K562 treated with DMSO at 1 percent for 4 hours (cell line): Measurements from ENCODE around the gene SPDYE2B. TPM values are rescaled to one million over a fixed set of nuclear protein-coding genes. Genes with fewer than 3 reads are reported as not detected.

Experiments used
- total RNA-seq: library from RNA; unstranded; fragments of 300-600 nt; gene quantifications from 2 replicates; pipeline ENCODE4 v1.2.3, GENCODE V29; 2022; ENCODE audit not compliant: insufficient read depth

The SPDYE2B gene, protein sequence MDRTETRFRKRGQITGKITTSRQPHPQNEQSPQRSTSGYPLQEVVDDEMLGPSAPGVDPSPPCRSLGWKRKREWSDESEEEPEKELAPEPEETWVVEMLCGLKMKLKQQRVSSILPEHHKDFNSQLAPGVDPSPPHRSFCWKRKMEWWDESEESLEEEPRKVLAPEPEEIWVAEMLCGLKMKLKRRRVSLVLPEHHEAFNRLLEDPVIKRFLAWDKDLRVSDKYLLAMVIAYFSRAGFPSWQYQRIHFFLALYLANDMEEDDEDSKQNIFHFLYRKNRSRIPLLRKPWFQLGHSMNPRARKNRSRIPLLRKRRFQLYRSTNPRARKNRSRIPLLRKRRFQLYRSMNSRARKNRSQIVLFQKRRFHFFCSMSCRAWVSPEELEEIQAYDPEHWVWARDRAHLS
- 1.0 TPM in 1 of 2 replicates, not detected in the other for total RNA-seq

GRCh38 chr7:102649924-102650323 lies at the start of gene SPDYE2B:
Gene SPDYE2B (plus strand): TSS chr7:102650319. CDS start chr7:102652349, 2,030 bp downstream.

DNA sequence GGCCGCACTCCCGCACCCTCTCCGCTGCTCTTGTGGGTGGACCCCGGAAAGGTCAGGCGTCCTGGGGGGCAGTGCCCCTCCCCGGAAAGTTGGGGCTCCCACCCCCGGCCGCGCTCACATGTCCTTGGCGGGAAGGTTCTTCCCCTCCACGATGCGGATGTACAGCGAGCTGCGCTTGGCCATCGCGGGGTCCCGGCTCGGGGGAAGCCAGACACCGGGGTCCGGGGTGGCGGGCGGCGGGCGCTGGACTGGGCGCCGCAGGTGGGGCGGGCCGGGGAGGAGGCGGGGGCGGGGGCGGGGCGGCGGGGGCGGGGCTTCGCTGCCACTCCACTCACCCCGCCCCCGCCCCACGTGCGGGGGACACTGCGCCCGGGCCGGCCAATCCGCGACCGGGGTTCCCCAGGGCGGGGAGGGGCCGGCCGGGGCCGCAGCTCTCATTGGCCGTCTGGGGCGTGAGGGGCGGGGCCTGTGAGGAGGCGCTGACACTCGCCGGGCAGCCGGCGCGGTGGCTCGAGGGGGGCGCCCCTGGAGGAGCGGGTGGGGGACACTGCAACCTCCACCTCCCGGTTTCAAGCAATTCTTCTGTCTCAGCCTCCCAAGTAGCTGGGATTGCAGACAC lies 33.5 kb upstream of the SPDYE2B start, which contains the start of gene RASA4:
Gene RASA4 (minus strand): TSS at position 250 of the 619 bp plus-strand sequence. CDS start 67 bp downstream, at position 183.

DNA sequence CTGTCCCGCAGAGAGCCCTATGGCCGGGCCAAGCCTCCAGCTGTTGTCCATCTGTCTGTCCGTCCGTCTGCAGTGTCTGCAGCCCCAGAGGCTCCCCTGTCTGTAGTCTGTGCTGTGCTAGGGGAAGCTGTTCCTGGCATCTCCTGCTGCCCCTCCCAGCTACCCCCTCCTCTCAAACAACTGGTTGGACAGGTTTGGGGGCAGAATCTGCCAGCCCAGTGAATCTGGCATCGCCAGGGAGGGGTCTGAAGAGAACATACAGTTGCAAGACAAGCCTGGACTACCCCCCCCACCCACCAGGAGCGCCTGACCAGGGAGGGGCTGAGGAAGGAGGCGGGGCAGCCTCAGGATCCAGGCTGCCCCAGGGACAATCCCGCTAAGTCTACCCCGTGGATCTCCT lies 7.4 kb upstream of the SPDYE2B start, which contains the start of gene UPK3BL1:
Gene UPK3BL1 (minus strand): TSS at position 101 of the 400 bp plus-strand sequence. CDS start 50 bp downstream, at position 51.

GRCh38 chr7:102671166-102671955 lies 21.2 kb downstream of the SPDYE2B start, which contains the start of gene POLR2J2:
Gene POLR2J2 (minus strand): TSS chr7:102671663. CDS start chr7:102671601, 62 bp downstream.

Other genes with a start within 250 kb of the SPDYE2B start
- 38.7 and 56.0 TPM in 2 replicates for gene ORAI2, start 216.7 kb upstream of the SPDYE2B start, total RNA-seq
- 5.9 and 7.2 TPM in 2 replicates for gene ALKBH4, start 185.5 kb upstream of the SPDYE2B start, total RNA-seq
- gene LRWD1, start 185.3 kb upstream of the SPDYE2B start, total RNA-seq = 48.7 and 58.7 TPM in 2 replicates
- gene POLR2J, start 171.4 kb upstream of the SPDYE2B start, total RNA-seq = 130 and 146 TPM in 2 replicates
- gene RASA4B, start 132.5 kb upstream of the SPDYE2B start, total RNA-seq = 4.9 and 13.9 TPM in 2 replicates
- gene UPK3BL2, start 106.6 kb upstream of the SPDYE2B start, total RNA-seq = 6.5 and 8.8 TPM in 2 replicates
- 1.0 TPM in 1 of 2 replicates, not detected in the other for gene SPDYE2, start 99.1 kb upstream of the SPDYE2B start, total RNA-seq
- 26.0 and 30.4 TPM in 2 replicates for gene POLR2J3, start 77.7 kb upstream of the SPDYE2B start, total RNA-seq
- 15.1 and 16.4 TPM in 2 replicates for gene RASA4, start 33.6 kb upstream of the SPDYE2B start, total RNA-seq
- gene UPK3BL1, start 7.5 kb upstream of the SPDYE2B start, total RNA-seq = 16.1 and 28.4 TPM in 2 replicates
- 0.73 TPM in 1 of 2 replicates, not detected in the other for gene POLR2J2, start 21.3 kb downstream of the SPDYE2B start, total RNA-seq
- gene FAM185A, start 98.7 kb downstream of the SPDYE2B start, total RNA-seq = 6.2 and 9.8 TPM in 2 replicates